ENCODE data around the gene CAPN8.
"Not testable (repeated sequence)": the region's sequence is repeated elsewhere in the genome, so short reads cannot be mapped to it uniquely, and the experiment has no call there.

Gene CAPN8

GRCh38 chr1:223525957-223526356, 139.5 kb downstream of the CAPN8 start:
- no peaks in the 10 kb centered on the region for H3K36me3 Mint-ChIP-seq
- DNase-seq (no peak), ATAC-seq (replicated peaks) (peak; percentile 86 to 97)
- no peak overlapping the region for H3K4me3 Mint-ChIP-seq
- peaks cover 20 to 31% of the 10 kb centered on the region in 2 donors for H3K27me3 Mint-ChIP-seq
- peaks cover 2 to 8% of the 10 kb centered on the region in 2 donors for H3K9me3 Mint-ChIP-seq
- no peaks in the 10 kb centered on the region for H3K4me1 Mint-ChIP-seq
- no peak overlapping the region for H3K27ac Mint-ChIP-seq

- H3K36me3 Mint-ChIP-seq: no peaks in the 10 kb centered on the region
- no peaks in the 10 kb centered on the region for H3K4me1 Mint-ChIP-seq
- peaks cover 20 to 31% of the 10 kb centered on the region in 2 donors for H3K27me3 Mint-ChIP-seq
These were observed 140.0 kb downstream of the CAPN8 start for GRCh38 chr1:223525546-223525945.

DNA sequence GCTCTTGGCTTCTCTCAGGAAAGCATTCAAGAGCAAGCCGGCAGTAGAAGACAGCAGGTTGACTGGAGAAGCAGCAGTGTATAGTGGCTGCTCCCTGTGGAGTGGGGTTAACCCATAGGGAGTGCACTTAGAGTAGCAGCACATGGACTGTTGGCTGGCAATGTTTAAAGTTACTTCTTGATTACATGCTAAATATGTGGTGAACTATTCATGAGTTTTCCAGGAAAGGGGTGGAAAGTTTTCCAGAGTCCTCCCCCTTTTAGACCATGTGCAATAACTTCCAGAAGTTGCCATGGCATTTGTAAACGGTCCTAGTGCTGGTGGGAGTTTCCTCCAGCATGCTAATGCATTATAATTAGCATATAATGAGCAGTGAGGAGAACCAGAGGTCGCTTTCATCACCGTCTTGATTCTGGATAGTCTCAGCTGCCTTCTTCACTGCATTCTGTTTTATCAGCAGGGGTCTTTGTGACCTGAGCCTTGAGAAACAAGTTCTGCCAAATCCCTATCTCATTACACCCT, 140.5 kb downstream of the CAPN8 start:
- no peak overlapping the region for H3K27ac Mint-ChIP-seq
- H3K9me3 Mint-ChIP-seq: peaks cover 2 to 8% of the 10 kb centered on the region in 2 donors
- H3K4me3 Mint-ChIP-seq: no peak overlapping the region
- H3K27me3 Mint-ChIP-seq: peaks cover 20 to 31% of the 10 kb centered on the region in 2 donors
- no peaks in the 10 kb centered on the region for H3K36me3 Mint-ChIP-seq
- DNase-seq: no peak
- no peak for ATAC-seq (replicated peaks)
- no peaks in the 10 kb centered on the region for H3K4me1 Mint-ChIP-seq

More at GRCh38 chr1:223525546-223525945, 140.0 kb downstream of the CAPN8 start:
- ATAC-seq (replicated peaks): peak in 1 of 2 donors; percentile 10
- no peak overlapping the region for H3K27ac Mint-ChIP-seq
- no peak overlapping the region for H3K4me3 Mint-ChIP-seq
- peaks cover 2 to 8% of the 10 kb centered on the region in 2 donors for H3K9me3 Mint-ChIP-seq
- DNase-seq: no peak

- no peaks in the 10 kb centered on the region for H3K4me1 Mint-ChIP-seq
These were observed 144.4 kb downstream of the CAPN8 start for GRCh38 chr1:223521150-223521549.

DNA sequence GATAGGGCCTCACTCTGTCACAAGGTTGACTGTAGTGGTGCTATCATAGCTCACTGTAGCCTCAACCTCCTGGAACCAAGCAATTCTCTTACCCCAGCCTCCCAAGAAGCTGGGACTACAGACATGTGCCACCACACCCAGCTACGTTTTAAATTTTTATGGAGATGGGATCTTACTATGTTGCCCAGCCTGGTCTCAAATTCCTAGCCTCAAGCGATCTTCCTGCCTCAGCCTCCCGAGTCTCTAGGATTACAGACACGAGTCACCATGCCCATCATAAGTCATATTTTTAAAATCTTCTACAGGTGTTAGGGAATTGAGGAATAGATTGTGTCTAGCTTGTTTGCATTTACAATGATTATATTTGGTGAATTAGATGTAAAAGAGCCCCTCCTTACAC, 145.3 kb downstream of the CAPN8 start:
- H3K4me3 Mint-ChIP-seq: no peak overlapping the region
- H3K4me1 Mint-ChIP-seq: no peaks in the 10 kb centered on the region
- no peak overlapping the region for H3K27ac Mint-ChIP-seq
- peaks cover 4 to 5% of the 10 kb centered on the region in 2 donors for H3K9me3 Mint-ChIP-seq
- peaks cover 0 to 4% of the 10 kb centered on the region in 2 donors for H3K36me3 Mint-ChIP-seq
- ATAC-seq (replicated peaks): no peak
- no peak for DNase-seq
- H3K27me3 Mint-ChIP-seq: peaks cover 23 to 30% of the 10 kb centered on the region in 2 donors

More at GRCh38 chr1:223521150-223521549, 144.4 kb downstream of the CAPN8 start:
- H3K27ac Mint-ChIP-seq: no peak overlapping the region
- peaks cover 4 to 5% of the 10 kb centered on the region in 2 donors for H3K9me3 Mint-ChIP-seq
- no peak for ATAC-seq (replicated peaks)
- peaks cover 19 to 20% of the 10 kb centered on the region in 2 donors for H3K27me3 Mint-ChIP-seq
- H3K36me3 Mint-ChIP-seq: peaks cover 0 to 4% of the 10 kb centered on the region in 2 donors
- no peak overlapping the region for H3K4me3 Mint-ChIP-seq
- DNase-seq: no peak

- Mint-ChIP-seq H3K36me3 (peaks cover 0 to 4% of the 10 kb centered on the region in 2 donors), H3K4me3 (no peak overlapping the region), H3K27ac (no peak overlapping the region), H3K27me3 (peaks cover 18 to 31% of the 10 kb centered on the region in 2 donors), H3K4me1 (no peaks in the 10 kb centered on the region), H3K9me3 (peaks cover 4 to 5% of the 10 kb centered on the region in 2 donors)
- DNase-seq (no peak), ATAC-seq (replicated peaks) (no peak)
These were observed 146.4 kb downstream of the CAPN8 start for GRCh38 chr1:223519116-223519515.

GRCh38 chr1:223518553-223518952, 146.9 kb downstream of the CAPN8 start:
- not testable (repeated sequence) for ATAC-seq (replicated peaks); H3K4me1 Mint-ChIP-seq; DNase-seq; H3K4me3 Mint-ChIP-seq; H3K9me3 Mint-ChIP-seq; H3K27ac Mint-ChIP-seq; H3K36me3 Mint-ChIP-seq
- peaks cover 14 to 34% of the 10 kb centered on the region in 2 donors for H3K27me3 Mint-ChIP-seq

GRCh38 chr1:223515926-223516325, 149.6 kb downstream of the CAPN8 start:
- DNase-seq: no peak
- Mint-ChIP-seq H3K27me3 (peaks cover 11 to 42% of the 10 kb centered on the region in 2 donors), H3K4me1 (no peaks in the 10 kb centered on the region), H3K36me3 (peaks cover 0 to 4% of the 10 kb centered on the region in 2 donors), H3K9me3 (peaks cover 4 to 5% of the 10 kb centered on the region in 2 donors), H3K27ac (no peak overlapping the region), H3K4me3 (no peak overlapping the region)
- no peak for ATAC-seq (replicated peaks)

- DNase-seq (no peak), ATAC-seq (replicated peaks) (no peak)
- Mint-ChIP-seq H3K27me3 (peaks cover 11 to 42% of the 10 kb centered on the region in 2 donors), H3K36me3 (peaks cover 0 to 4% of the 10 kb centered on the region in 2 donors), H3K4me1 (no peaks in the 10 kb centered on the region), H3K27ac (no peak overlapping the region), H3K9me3 (peaks cover 7 to 8% of the 10 kb centered on the region in 2 donors), H3K4me3 (no peak overlapping the region)
These were observed 150.1 kb downstream of the CAPN8 start for GRCh38 chr1:223515421-223515820.

DNA sequence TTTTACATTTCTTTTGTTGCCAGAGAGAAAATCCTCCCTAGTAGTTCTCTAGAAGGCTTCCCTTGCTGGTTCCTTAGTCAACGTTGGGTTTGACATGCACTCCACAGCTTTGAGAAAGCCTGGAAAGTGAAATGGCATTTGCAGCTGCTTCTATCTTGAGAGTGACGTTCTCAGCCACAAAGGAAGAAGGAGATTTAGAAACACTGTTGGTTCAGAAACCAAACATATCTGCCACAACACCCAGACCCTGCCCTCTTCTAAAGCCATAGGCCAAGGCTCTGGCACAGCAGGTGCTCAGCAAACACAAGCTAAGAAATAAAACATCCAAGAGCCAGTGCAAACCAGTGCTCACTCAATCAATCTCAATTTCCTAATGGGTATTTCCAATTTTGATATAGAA, 150.9 kb downstream of the CAPN8 start:
- Mint-ChIP-seq H3K4me1 (no peaks in the 10 kb centered on the region), H3K27ac (no peak overlapping the region), H3K4me3 (no peak overlapping the region)

GRCh38 chr1:223513309-223513708, 152.2 kb downstream of the CAPN8 start:
- Mint-ChIP-seq H3K27ac (no peak overlapping the region), H3K36me3 (peaks cover 0 to 2% of the 10 kb centered on the region in 2 donors), H3K27me3 (peaks cover 11 to 47% of the 10 kb centered on the region in 2 donors), H3K4me3 (no peak overlapping the region), H3K4me1 (no peaks in the 10 kb centered on the region), H3K9me3 (peaks cover 7 to 9% of the 10 kb centered on the region in 2 donors)
- ATAC-seq (replicated peaks) (no peak), DNase-seq (no peak)

More for the DNA sequence above, 150.9 kb downstream of the CAPN8 start:
- no peak for DNase-seq
- ATAC-seq (replicated peaks): no peak
- Mint-ChIP-seq H3K36me3 (peaks cover 2% of the 10 kb centered on the region in 2 donors), H3K27me3 (peaks cover 11 to 42% of the 10 kb centered on the region in 2 donors), H3K9me3 (peaks cover 9 to 11% of the 10 kb centered on the region in 2 donors)

- Mint-ChIP-seq H3K9me3 (peaks cover 7 to 9% of the 10 kb centered on the region in 2 donors), H3K27me3 (peaks cover 11 to 42% of the 10 kb centered on the region in 2 donors), H3K27ac (no peak overlapping the region), H3K36me3 (peaks cover 0 to 2% of the 10 kb centered on the region in 2 donors), H3K4me3 (no peak overlapping the region), H3K4me1 (no peaks in the 10 kb centered on the region)
- DNase-seq: no peak
- ATAC-seq (replicated peaks): no peak
These were observed 153.4 kb downstream of the CAPN8 start for GRCh38 chr1:223512057-223512456.

DNA sequence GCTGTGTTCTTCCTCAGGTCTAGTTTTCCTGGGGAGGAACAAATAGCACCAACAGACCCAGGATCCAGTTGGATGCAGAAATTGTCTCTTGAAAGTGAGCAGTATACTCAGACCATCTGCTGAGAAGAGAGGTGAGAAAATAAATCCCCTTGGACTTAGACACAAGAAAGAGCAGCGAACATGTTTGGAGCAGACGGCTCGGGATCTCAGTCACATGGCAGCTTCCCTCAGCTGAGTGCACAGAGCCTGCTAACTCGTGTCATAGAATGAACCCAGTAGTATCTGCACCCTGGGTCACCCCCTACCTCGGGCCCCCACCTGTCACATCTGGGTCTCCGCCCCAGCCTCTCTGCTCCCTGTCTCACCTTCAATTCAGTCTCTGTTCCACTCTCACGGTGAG, 156.7 kb downstream of the CAPN8 start:
- Mint-ChIP-seq H3K36me3 (peaks cover 0 to 2% of the 10 kb centered on the region in 2 donors), H3K4me1 (no peaks in the 10 kb centered on the region), H3K9me3 (peaks cover 7 to 9% of the 10 kb centered on the region in 2 donors), H3K27me3 (peaks cover 0 to 26% of the 10 kb centered on the region in 2 donors), H3K4me3 (no peak overlapping the region), H3K27ac (no peak overlapping the region)
- ATAC-seq (replicated peaks) (no peak), DNase-seq (no peak)

- no peak for ATAC-seq (replicated peaks)
- no peak overlapping the region for H3K27ac Mint-ChIP-seq
- peaks cover 0 to 14% of the 10 kb centered on the region in 2 donors for H3K27me3 Mint-ChIP-seq
- no peak for DNase-seq
- H3K4me3 Mint-ChIP-seq: no peak overlapping the region
- no peaks in the 10 kb centered on the region for H3K9me3 Mint-ChIP-seq
- H3K4me1 Mint-ChIP-seq: no peaks in the 10 kb centered on the region
- no peaks in the 10 kb centered on the region for H3K36me3 Mint-ChIP-seq
These were observed 160.8 kb downstream of the CAPN8 start for GRCh38 chr1:223504741-223505140.

DNA sequence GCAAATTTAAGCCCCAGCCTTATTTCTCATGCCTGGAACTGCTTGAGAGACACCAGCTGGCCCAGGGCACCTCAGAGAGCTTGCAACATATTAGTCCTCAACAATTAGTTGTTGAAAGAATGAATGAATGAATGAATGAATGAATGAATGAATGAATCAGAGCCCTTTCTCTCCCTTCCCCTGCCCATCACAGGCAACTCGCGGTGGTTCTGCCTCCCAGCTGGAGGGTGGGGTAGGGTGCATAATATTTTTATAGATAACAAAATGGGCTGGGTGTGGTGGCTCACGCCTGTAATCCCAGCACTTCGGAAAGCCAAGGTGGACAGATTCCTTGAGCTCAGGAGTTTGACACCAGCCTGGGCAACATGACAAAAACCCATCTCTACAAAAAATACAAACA, 162.2 kb downstream of the CAPN8 start:
- ATAC-seq (replicated peaks) (no peak), DNase-seq (no peak)
- no peak overlapping the region for H3K4me3 Mint-ChIP-seq
- no peaks in the 10 kb centered on the region for H3K9me3 Mint-ChIP-seq
- no peak overlapping the region for H3K27ac Mint-ChIP-seq
- H3K27me3 Mint-ChIP-seq: peaks cover 2 to 11% of the 10 kb centered on the region in 2 donors
- H3K4me1 Mint-ChIP-seq: no peaks in the 10 kb centered on the region
- H3K36me3 Mint-ChIP-seq: no peaks in the 10 kb centered on the region

Data from stimulated activated naive B cell treated with anti-CD40 and anti-IgM and Interleukin-4, amounts not matched to agents 10 μg/mL and 1 μg/mL and 100 μg/mL, for 72 hours (primary cell).